Measurements from ENCODE around the gene LCORL.

DNA sequence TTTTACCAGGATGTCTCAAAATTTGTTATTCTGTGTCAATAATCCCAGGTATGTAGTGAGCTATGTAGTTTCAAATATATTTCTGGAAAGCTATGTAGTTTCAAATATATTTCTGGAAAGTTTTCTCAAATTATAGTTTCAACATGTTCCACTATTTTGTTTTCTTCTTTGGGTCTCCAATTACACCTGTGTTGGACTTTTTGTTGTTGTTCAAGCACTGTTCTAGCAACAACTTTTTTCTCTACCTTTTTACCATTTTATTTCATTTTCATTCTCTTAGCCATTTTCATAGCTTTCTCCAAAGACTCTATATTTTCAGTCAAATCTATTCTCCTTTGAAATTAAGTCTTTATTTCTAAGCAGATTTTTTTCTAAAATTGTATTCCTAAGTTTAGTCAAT is 88.4 kb downstream of the LCORL start:
- TF ChIP-seq CREB1 (IDR thresholded peaks at IDR 0.05; ENCODE audit: low read depth) (no peak), FOXM1 (IDR thresholded peaks at IDR 0.05; ENCODE audit: borderline replicate concordance, low read depth) (no peak), NFIC (IDR thresholded peaks at IDR 0.05) (no peak), RAD21 (IDR thresholded peaks at IDR 0.05; ENCODE audit: low read depth) (no peak), CEBPB (IDR thresholded peaks at IDR 0.05) (no peak), EP300 (IDR thresholded peaks at IDR 0.05; ENCODE audit: borderline replicate concordance) (no peak)

Measured in Ishikawa (cell line).